ENCODE results near the gene EML4.
A peak's percentile ranks its signal among the peaks of the same experiment; 100 is the strongest.
"Not testable (repeated sequence)": the region's sequence is repeated elsewhere in the genome, so short reads cannot be mapped to it uniquely, and the experiment has no call there.

EML4 gene

GRCh38 chr2:42321452-42322064, 152.4 kb downstream of the EML4 start:
- peak overlapping the region; percentile 62 for H3K27ac Mint-ChIP-seq (ENCODE audit: low read depth)
- peaks cover 40% of the 10 kb centered on the region for H3K36me3 Mint-ChIP-seq (ENCODE audit: insufficient read depth)
- no peak overlapping the region for H3K4me3 Mint-ChIP-seq
- ATAC-seq (replicated peaks; ENCODE audit: extremely low read depth, poor library complexity, severe bottlenecking) (no peak), DNase-seq (ENCODE audit: low spot score in 2 of 2) (no peak)
- peaks cover 10% of the 10 kb centered on the region for H3K4me1 Mint-ChIP-seq
- no peaks in the 10 kb centered on the region for H3K9me3 Mint-ChIP-seq
- H3K27me3 Mint-ChIP-seq = no peaks in the 10 kb centered on the region

DNA sequence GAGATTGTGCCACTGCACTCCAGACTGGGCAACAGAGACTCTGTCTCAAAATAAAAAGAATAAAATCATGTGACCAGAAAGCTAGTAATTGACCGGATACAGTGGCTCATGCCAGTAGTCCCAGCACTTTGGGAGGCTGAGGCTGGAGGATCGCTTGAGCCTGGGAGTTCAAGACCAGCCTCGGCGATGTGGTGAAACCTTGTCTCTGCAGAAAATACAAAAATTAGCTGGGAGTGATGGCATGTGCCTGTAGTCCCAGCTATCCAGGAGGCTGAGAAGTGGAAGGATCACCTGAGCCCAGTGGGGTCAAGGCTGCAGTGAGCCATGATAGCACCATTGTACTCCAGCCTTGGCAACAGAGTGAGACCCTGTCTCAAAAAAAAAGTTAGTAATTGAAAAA, 155.1 kb downstream of the EML4 start:
- DNase-seq (ENCODE audit: low spot score in 2 of 2) (no peak), ATAC-seq (replicated peaks; ENCODE audit: extremely low read depth, poor library complexity, severe bottlenecking) (no peak)
- Mint-ChIP-seq H3K9me3 (no peaks in the 10 kb centered on the region), H3K27me3 (no peaks in the 10 kb centered on the region), H3K4me3 (no peak overlapping the region), H3K27ac (ENCODE audit: low read depth) (peak overlapping the region; percentile 79), H3K4me1 (peaks cover 10% of the 10 kb centered on the region), H3K36me3 (ENCODE audit: insufficient read depth) (peaks cover 26% of the 10 kb centered on the region)

GRCh38 chr2:42324949-42325348, 155.8 kb downstream of the EML4 start:
- no peaks in the 10 kb centered on the region for H3K27me3 Mint-ChIP-seq
- no peak overlapping the region for H3K4me3 Mint-ChIP-seq

DNA sequence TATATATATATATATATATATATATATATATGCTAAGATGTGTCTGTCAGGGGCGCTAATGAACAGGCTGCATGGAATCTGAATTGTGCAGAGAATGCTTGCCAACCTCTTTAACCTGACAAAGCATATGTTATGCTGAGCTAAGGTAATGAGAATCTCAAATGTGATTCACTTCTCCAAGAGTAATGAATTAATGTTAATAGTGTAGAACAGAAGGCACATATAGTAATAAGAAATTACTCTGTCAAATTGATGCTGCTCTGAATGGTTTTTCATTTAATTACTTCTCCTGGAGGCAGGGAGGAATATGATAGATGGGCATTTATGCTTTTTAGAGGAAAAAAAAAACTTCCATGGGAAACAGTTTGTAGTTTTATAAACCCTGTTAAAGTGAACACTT, 156.5 kb downstream of the EML4 start:
- no peak overlapping the region for H3K4me3 Mint-ChIP-seq
- peaks cover 33% of the 10 kb centered on the region for H3K36me3 Mint-ChIP-seq (ENCODE audit: insufficient read depth)
- no peaks in the 10 kb centered on the region for H3K9me3 Mint-ChIP-seq
- peaks cover 8% of the 10 kb centered on the region for H3K4me1 Mint-ChIP-seq
- no peaks in the 10 kb centered on the region for H3K27me3 Mint-ChIP-seq
- DNase-seq (ENCODE audit: low spot score in 2 of 2) = no peak
- no peak for ATAC-seq (replicated peaks; ENCODE audit: extremely low read depth, poor library complexity, severe bottlenecking)
- H3K27ac Mint-ChIP-seq (ENCODE audit: low read depth) = no peak overlapping the region

More at GRCh38 chr2:42324949-42325348, 155.8 kb downstream of the EML4 start:
- ATAC-seq (replicated peaks; ENCODE audit: extremely low read depth, poor library complexity, severe bottlenecking) (no peak), DNase-seq (ENCODE audit: low spot score in 2 of 2) (no peak)
- H3K4me1 Mint-ChIP-seq = peaks cover 10% of the 10 kb centered on the region
- H3K36me3 Mint-ChIP-seq (ENCODE audit: insufficient read depth) = peaks cover 29% of the 10 kb centered on the region
- H3K27ac Mint-ChIP-seq (ENCODE audit: low read depth) = no peak overlapping the region
- H3K9me3 Mint-ChIP-seq = no peaks in the 10 kb centered on the region

DNA sequence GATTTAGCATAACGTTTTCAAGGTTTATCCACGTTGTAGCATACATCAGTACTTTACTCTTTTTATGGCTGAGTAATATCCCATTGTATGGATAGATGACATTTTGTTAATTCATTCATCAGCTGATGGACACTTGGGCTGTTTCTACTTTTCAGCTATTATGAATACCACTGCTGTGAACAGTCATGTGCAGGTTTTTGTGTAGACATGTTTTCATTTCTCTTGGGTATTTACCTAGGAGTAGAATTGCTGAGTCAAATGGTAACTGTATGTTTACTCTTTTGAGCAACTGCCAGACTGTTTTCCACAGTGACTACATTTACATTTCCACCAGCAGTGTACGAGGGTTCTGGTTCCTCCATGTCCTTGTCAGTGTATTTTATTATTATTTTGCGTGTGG, 158.0 kb downstream of the EML4 start:
- H3K36me3 Mint-ChIP-seq (ENCODE audit: insufficient read depth) = peaks cover 40% of the 10 kb centered on the region
- no peak overlapping the region for H3K27ac Mint-ChIP-seq (ENCODE audit: low read depth)
- no peaks in the 10 kb centered on the region for H3K27me3 Mint-ChIP-seq
- no peak overlapping the region for H3K4me3 Mint-ChIP-seq
- no peaks in the 10 kb centered on the region for H3K4me1 Mint-ChIP-seq
- no peak for ATAC-seq (replicated peaks; ENCODE audit: extremely low read depth, poor library complexity, severe bottlenecking)
- no peaks in the 10 kb centered on the region for H3K9me3 Mint-ChIP-seq
- no peak for DNase-seq (ENCODE audit: low spot score in 2 of 2)

DNA sequence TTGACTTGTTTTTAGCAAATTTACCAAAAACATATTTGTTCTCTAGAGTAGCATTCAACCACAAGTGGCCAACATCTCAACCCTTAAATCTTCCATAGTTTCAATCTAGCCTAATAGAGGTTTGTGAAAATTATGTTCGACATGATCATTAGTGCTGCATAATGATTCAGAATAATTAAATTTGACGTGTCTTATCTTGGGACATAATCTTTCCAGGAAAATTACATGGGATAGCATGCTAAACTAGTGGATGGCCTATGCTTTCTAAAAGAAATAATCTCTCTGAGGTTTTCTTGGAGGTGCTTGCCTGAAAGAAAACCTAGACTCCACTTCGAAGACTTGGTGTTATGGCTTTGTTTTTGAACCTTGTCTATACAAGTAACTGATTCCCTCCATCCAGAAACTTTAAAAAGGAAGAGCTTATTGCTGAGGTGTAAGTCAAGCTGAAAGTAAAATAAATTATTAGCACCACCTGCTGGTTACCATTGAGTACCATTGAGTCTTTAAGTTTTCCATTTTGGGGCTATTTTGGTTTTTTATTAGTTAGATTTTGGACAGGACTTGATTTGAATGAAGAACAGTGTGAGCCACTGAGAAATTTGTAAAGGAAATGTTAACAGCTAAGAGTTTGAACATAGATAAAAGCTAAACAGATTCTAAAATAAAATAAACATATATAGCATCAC, 159.1 kb downstream of the EML4 start:
- ATAC-seq (replicated peaks; ENCODE audit: extremely low read depth, poor library complexity, severe bottlenecking) = peak; percentile 54
- no peaks in the 10 kb centered on the region for H3K4me1 Mint-ChIP-seq
- H3K27me3 Mint-ChIP-seq = no peaks in the 10 kb centered on the region
- no peaks in the 10 kb centered on the region for H3K9me3 Mint-ChIP-seq
- no peak overlapping the region for H3K4me3 Mint-ChIP-seq
- peak overlapping the region; percentile 38 for H3K27ac Mint-ChIP-seq (ENCODE audit: low read depth)
- no peak for DNase-seq (ENCODE audit: low spot score in 2 of 2)
- peaks cover 45% of the 10 kb centered on the region for H3K36me3 Mint-ChIP-seq (ENCODE audit: insufficient read depth)

- no peaks in the 10 kb centered on the region for H3K27me3 Mint-ChIP-seq
- no peaks in the 10 kb centered on the region for H3K4me1 Mint-ChIP-seq
- H3K27ac Mint-ChIP-seq (ENCODE audit: low read depth) = no peak overlapping the region
- H3K36me3 Mint-ChIP-seq (ENCODE audit: insufficient read depth) = peaks cover 50% of the 10 kb centered on the region
- ATAC-seq (replicated peaks; ENCODE audit: extremely low read depth, poor library complexity, severe bottlenecking) (no peak), DNase-seq (ENCODE audit: low spot score in 2 of 2) (no peak)
- no peak overlapping the region for H3K4me3 Mint-ChIP-seq
- no peaks in the 10 kb centered on the region for H3K9me3 Mint-ChIP-seq
Observed at GRCh38 chr2:42328923-42329322, 159.8 kb downstream of the EML4 start.

DNA sequence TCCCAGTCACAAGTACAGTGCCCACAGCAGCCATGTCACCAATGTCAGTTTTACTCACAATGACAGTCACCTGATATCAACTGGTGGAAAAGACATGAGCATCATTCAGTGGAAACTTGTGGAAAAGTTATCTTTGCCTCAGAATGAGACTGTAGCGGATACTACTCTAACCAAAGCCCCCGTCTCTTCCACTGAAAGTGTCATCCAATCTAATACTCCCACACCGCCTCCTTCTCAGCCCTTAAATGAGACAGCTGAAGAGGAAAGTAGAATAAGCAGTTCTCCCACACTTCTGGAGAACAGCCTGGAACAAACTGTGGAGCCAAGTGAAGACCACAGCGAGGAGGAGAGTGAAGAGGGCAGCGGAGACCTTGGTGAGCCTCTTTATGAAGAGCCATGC, 160.6 kb downstream of the EML4 start:
- H3K4me3 Mint-ChIP-seq = no peak overlapping the region
- H3K36me3 Mint-ChIP-seq (ENCODE audit: insufficient read depth) = peaks cover 50% of the 10 kb centered on the region
- H3K4me1 Mint-ChIP-seq = no peaks in the 10 kb centered on the region
- peak overlapping the region; percentile 27 for H3K27ac Mint-ChIP-seq (ENCODE audit: low read depth)
- no peak for ATAC-seq (replicated peaks; ENCODE audit: extremely low read depth, poor library complexity, severe bottlenecking)
- H3K27me3 Mint-ChIP-seq = no peaks in the 10 kb centered on the region
- DNase-seq (ENCODE audit: low spot score in 2 of 2) = no peak
- no peaks in the 10 kb centered on the region for H3K9me3 Mint-ChIP-seq

- ATAC-seq (replicated peaks; ENCODE audit: extremely low read depth, poor library complexity, severe bottlenecking) = no peak
- H3K27ac Mint-ChIP-seq (ENCODE audit: low read depth) = no peak overlapping the region
- no peak overlapping the region for H3K4me3 Mint-ChIP-seq
Observed at GRCh38 chr2:42331569-42332284, 162.6 kb downstream of the EML4 start.

DNA sequence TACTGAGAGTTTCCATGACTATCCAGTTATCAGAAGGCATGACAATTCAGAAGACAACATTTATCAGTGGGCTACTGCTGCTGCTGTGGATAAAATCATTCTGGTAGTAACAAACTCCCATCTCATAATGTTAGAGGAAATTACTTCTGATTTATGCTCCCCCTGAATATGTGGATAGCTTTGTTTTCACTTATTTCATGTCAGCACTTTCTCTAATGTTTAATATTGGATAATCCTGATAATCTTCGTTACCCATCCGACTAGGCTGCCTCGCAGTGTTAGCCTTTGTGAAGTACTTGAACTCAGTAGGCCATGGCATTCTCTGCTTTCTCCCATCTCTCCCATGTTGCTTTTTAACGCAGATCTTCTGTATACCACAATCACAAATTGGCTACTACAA, 163.4 kb downstream of the EML4 start:
- H3K4me3 Mint-ChIP-seq = no peak overlapping the region
- no peaks in the 10 kb centered on the region for H3K4me1 Mint-ChIP-seq
- H3K9me3 Mint-ChIP-seq = no peaks in the 10 kb centered on the region
- H3K27me3 Mint-ChIP-seq = no peaks in the 10 kb centered on the region
- peak overlapping the region; percentile 45 for H3K27ac Mint-ChIP-seq (ENCODE audit: low read depth)
- DNase-seq (ENCODE audit: low spot score in 2 of 2) (no peak), ATAC-seq (replicated peaks; ENCODE audit: extremely low read depth, poor library complexity, severe bottlenecking) (no peak)
- H3K36me3 Mint-ChIP-seq (ENCODE audit: insufficient read depth) = peaks cover 56% of the 10 kb centered on the region

More at GRCh38 chr2:42331569-42332284, 162.6 kb downstream of the EML4 start:
- no peak for DNase-seq (ENCODE audit: low spot score in 2 of 2)
- no peaks in the 10 kb centered on the region for H3K4me1 Mint-ChIP-seq
- no peaks in the 10 kb centered on the region for H3K27me3 Mint-ChIP-seq
- peaks cover 53% of the 10 kb centered on the region for H3K36me3 Mint-ChIP-seq (ENCODE audit: insufficient read depth)
- no peaks in the 10 kb centered on the region for H3K9me3 Mint-ChIP-seq

DNA sequence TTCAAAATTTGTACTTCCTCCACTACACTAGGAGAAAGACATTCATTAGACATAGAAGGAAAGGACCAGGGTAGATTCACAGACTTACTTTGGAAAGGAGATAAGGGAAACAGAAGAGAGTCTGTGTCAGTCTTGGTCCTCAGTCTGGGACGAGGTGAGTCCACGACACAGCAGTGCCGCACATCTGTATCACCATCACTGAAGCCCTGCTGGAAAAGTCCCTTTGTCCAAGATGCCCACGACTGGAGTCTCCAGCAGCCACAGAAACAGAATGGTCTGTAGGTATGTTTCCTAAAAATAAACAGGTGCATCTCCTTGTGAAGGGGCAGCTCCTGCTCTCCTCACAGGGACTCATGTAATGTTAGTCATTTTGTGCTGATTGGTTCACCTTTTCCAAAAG, 164.4 kb downstream of the EML4 start:
- ATAC-seq (replicated peaks; ENCODE audit: extremely low read depth, poor library complexity, severe bottlenecking) (no peak), DNase-seq (ENCODE audit: low spot score in 2 of 2) (no peak)
- peaks cover 3% of the 10 kb centered on the region for H3K4me1 Mint-ChIP-seq
- peak overlapping the region; percentile 45 for H3K27ac Mint-ChIP-seq (ENCODE audit: low read depth)
- H3K27me3 Mint-ChIP-seq = no peaks in the 10 kb centered on the region
- no peak overlapping the region for H3K4me3 Mint-ChIP-seq
- H3K36me3 Mint-ChIP-seq (ENCODE audit: insufficient read depth) = peaks cover 58% of the 10 kb centered on the region
- no peaks in the 10 kb centered on the region for H3K9me3 Mint-ChIP-seq

DNA sequence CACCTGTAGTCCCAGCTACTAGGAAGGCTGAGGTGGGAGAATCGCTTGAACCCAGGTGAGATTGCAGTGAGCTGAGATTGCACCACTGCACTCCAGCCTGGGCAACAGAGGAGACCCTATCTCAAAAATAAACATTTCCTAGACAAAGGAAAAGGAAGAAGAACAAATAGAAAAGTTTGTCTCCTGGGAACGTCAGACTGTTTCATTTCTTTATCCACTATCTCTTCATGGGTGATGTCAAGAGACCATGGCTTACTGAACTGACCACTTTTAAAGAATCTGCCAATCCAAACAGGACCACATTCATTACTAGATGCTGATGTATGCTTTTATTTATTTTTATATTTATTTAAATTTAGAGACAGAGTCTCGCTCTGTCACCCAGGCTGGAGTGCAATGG, 165.1 kb downstream of the EML4 start:
- Mint-ChIP-seq H3K36me3 (ENCODE audit: insufficient read depth) (peaks cover 60% of the 10 kb centered on the region), H3K4me1 (peaks cover 4% of the 10 kb centered on the region), H3K4me3 (no peak overlapping the region), H3K9me3 (no peaks in the 10 kb centered on the region), H3K27ac (ENCODE audit: low read depth) (no peak overlapping the region), H3K27me3 (no peaks in the 10 kb centered on the region)
- DNase-seq (ENCODE audit: low spot score in 2 of 2) (no peak), ATAC-seq (replicated peaks; ENCODE audit: extremely low read depth, poor library complexity, severe bottlenecking) (no peak)

DNA sequence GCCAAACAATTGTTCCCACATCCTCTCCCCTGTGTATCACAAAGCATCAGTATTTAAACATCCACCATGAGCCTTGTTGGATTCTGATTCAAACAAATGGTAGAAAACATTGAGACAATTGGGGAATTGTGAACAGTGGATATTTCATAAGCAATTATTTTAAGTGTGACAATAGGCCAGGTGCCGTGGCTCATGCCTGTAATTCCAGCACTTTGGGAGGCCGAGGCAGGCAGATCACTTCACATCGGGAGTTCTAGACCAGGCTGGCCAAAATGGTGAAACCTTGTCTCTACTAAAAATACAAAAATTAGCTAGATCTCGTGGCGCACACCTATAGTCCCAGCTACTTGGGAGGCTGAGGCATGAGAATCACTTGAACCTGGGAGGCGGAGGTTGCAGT, 165.7 kb downstream of the EML4 start:
- not testable (repeated sequence) for H3K27me3 Mint-ChIP-seq; H3K4me3 Mint-ChIP-seq; H3K9me3 Mint-ChIP-seq; ATAC-seq (replicated peaks; ENCODE audit: extremely low read depth, poor library complexity, severe bottlenecking); DNase-seq (ENCODE audit: low spot score in 2 of 2); H3K4me1 Mint-ChIP-seq; H3K27ac Mint-ChIP-seq (ENCODE audit: low read depth)
- H3K36me3 Mint-ChIP-seq (ENCODE audit: insufficient read depth) = peaks cover 58% of the 10 kb centered on the region
